NB4 (cell line): Measurements from ENCODE around the gene SPP1.
A peak's percentile ranks its signal among the peaks of the same experiment; 100 is the strongest.

Source experiments
- DNase-seq: peaks from one replicate; pipeline ENCODE4 v3.0.0; 2010; ENCODE audit warnings: low read depth
- H3K4me3 ChIP-seq: one replicate; pipeline ENCODE4 v1.5.1; 2011; ENCODE audit warnings: mild to moderate bottlenecking, low read depth, low read length, moderate library complexity
- MYC ChIP-seq: IDR thresholded peaks from 2 replicates; pipeline ENCODE4 v1.6.1; 2011; ENCODE audit warnings: low read depth, low read length
- POLR2A ChIP-seq: IDR thresholded peaks from 2 replicates; pipeline ENCODE4 v1.6.1; 2011; ENCODE audit warnings: mild to moderate bottlenecking; ENCODE audit not compliant: insufficient read length; ENCODE audit errors: extremely low read depth
- TF ChIP-seq, protein P1 (sequence below): IDR thresholded peaks from one replicate; pipeline ENCODE4 v1.5.1; 2012; ENCODE audit warnings: low read depth, low read length
- TF ChIP-seq, protein P2 (sequence below): IDR thresholded peaks from 2 replicates; pipeline ENCODE4 v1.6.1; 2011; ENCODE audit warnings: low read depth, low read length

Gene SPP1

DNA sequence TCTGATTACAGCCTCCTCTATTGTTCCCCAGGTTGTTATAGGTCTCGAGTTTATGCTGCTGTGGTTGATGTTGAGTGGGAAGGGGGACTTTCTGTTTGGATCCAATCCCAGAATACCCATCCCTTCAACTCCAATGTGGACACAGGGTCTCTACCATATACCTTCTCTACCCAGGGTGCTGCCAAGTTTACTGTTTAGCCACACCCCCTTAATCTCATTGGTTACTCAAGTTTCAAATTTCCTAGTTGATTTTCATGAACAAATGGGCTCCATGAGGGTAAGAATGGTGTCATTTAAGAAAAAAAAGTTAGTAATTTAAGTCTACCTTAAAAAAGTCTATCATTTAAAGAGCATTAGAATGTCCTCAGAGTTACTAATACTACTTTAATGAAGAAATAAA is 3.6 kb upstream of the SPP1 start:
- DNase-seq: no peak
- TF ChIP-seq, protein P1, sequence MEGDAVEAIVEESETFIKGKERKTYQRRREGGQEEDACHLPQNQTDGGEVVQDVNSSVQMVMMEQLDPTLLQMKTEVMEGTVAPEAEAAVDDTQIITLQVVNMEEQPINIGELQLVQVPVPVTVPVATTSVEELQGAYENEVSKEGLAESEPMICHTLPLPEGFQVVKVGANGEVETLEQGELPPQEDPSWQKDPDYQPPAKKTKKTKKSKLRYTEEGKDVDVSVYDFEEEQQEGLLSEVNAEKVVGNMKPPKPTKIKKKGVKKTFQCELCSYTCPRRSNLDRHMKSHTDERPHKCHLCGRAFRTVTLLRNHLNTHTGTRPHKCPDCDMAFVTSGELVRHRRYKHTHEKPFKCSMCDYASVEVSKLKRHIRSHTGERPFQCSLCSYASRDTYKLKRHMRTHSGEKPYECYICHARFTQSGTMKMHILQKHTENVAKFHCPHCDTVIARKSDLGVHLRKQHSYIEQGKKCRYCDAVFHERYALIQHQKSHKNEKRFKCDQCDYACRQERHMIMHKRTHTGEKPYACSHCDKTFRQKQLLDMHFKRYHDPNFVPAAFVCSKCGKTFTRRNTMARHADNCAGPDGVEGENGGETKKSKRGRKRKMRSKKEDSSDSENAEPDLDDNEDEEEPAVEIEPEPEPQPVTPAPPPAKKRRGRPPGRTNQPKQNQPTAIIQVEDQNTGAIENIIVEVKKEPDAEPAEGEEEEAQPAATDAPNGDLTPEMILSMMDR: no peak
- TF ChIP-seq, protein P2, sequence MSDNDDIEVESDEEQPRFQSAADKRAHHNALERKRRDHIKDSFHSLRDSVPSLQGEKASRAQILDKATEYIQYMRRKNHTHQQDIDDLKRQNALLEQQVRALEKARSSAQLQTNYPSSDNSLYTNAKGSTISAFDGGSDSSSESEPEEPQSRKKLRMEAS: no peak
- TF ChIP-seq POLR2A (no peak), MYC (no peak)
- H3K4me3 ChIP-seq: no peak overlapping the region

DNA sequence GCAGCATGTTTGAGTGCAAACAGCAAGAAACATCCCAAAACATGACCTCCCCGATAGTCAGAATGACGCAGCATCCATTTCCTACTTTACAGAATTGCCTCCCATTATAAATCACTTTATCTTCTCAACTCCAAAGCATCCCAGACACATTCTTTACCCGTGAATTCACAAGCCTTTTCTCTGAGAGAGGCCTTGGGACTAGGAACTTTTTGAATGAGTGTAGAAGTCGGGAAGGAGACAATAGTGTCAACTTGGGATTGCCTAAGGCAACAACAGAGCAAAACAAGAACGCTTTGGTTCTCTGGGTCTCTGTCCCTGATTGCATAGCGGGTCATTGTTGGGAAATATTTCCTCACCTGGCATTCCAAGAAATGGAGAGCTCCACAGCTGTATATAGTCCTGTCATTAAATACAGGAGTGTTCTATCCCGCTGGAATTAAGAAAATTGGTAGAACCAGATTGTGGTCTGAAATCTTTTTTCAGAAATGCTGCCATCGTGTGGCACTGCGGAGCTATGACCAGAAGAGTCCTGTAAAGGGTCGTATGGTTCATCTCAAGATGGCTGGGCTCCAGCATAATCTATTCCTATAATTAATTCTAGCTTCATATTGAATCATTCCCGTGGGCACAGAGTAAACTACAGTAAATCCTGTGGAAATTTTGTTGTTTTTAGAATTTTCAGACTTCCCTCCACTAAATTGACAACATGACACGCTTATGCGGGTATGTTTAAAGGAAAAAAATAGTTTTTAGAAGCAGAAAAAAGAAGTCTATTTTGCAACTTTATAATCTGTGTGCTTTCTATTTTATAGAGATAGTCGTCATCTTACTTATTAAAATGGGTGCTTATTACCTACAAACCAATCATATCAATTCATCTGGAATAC is 2.0 kb upstream of the SPP1 start:
- peak; percentile 66 for DNase-seq
- no peak overlapping the region for H3K4me3 ChIP-seq
- TF ChIP-seq, protein P2: no peak
- TF ChIP-seq, protein P1: peak; percentile 78
- TF ChIP-seq MYC: no peak

DNA sequence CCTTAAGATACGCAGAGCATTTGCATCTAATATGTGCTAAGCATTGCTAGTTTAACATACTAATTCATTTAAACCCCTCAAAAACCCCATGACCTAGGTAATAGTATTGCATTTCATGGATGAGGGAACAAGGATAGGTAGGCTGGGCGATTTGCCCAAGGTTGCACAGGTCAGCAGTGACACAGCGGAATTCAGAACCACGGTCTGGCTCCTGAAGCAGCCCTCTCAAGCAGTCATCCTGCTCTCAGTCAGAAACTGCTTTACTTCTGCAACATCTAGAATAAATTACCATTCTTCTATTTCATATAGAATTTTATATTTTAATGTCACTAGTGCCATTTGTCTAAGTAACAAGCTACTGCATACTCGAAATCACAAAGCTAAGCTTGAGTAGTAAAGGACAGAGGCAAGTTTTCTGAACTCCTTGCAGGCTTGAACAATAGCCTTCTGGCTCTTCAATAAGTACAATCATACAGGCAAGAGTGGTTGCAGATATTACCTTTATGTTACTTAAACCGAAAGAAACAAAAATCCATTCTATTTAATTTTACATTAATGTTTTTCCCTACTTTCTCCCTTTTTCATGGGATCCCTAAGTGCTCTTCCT is 555 bp upstream of the SPP1 start:
- H3K4me3 ChIP-seq: peak overlapping the region; percentile 46
- TF ChIP-seq POLR2A (no peak), MYC (no peak)
- TF ChIP-seq, protein P1: no peak
- TF ChIP-seq, protein P2: no peak
- peak; percentile 38 for DNase-seq

DNA sequence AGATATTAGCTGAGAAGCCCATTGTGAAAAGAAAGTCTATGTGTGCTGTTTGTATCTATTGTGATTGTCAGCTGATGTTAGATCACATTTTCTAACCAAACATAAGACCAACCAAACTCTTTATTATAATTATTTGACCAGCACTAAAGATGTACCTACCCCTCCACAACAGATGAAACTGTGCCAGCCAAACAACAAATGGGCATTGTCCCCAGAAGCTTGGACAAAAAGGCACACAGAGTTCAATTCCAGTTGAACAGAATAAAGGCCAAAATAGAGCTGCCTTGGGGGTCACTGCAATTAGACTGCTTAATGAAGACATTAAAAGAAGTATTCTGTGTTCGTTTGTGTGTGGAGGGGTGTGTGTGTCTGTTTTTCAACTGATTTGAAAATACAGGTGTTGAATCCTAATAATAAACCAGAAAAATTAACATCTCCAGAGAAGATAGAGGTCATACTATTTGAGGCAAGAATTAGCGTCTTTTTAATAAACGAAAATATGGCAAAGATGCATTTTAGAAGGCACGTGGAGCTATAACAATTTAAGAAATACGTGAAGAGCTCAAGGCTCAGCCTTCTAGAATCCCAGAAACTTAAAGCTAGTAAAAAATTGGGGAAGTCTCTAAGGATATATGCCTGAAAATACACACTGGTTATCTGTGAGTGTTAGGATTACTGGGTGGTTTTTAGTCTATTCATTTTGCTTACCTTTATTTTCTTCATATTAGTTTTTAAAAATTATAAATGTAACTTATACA is 2.2 kb downstream of the SPP1 start:
- H3K4me3 ChIP-seq: no peak overlapping the region
- no peak for DNase-seq
- TF ChIP-seq POLR2A: no peak
- TF ChIP-seq, protein P1: no peak
- TF ChIP-seq, protein P2: no peak
- no peak for TF ChIP-seq MYC

DNA sequence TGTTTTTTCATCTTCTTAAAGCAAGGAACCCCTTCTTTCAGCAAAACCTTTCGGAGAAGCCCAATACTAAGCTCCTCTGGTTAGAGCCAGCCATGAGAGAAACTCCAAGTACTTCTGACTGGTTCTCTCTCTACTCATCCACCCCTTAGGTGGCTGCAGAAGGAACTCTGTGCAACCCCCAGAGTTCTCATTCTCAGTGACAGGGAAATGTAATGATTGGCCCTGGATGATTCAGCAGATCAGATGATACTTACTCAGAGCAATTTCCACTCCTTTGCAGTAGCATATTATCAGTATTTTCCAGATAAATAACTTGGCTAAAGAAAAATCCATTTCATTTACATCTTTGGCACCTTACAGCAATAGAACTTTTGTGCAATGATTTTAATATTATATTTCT is 3.2 kb downstream of the SPP1 start:
- no peak overlapping the region for H3K4me3 ChIP-seq
- TF ChIP-seq POLR2A: no peak
- no peak for TF ChIP-seq MYC
- DNase-seq: peak; percentile 12

DNA sequence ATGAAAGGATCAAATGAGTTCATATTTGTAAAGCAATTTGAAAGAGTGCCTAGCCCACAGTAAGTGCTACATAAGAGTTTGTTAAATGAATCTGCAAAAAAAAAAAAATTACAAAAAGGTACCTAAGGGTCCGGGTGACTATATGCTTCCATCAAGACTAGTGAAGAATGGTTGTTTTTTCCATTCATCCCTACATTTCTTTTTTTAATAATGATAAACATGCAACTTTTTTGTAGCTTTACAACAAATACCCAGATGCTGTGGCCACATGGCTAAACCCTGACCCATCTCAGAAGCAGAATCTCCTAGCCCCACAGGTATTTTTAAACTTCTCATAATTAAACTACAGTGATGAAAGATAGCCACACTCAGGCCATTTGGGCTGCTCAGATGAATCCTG is 4.3 kb downstream of the SPP1 start:
- DNase-seq: no peak
- TF ChIP-seq, protein P1: no peak
- TF ChIP-seq MYC: no peak
- TF ChIP-seq, protein P2: no peak
- no peak for TF ChIP-seq POLR2A
- H3K4me3 ChIP-seq: no peak overlapping the region
